GM19351 (cell line): ENCODE results near the gene HNF4A.
"Not testable (repeated sequence)": the region's sequence is repeated elsewhere in the genome, so short reads cannot be mapped to it uniquely, and the experiment has no call there.

Experiments used
- ATAC-seq: cut with Tn5 transposase; IDR thresholded peaks from one replicate; pipeline ENCODE4 v1.9.1; 2021; ENCODE audit warnings: mild to moderate bottlenecking, moderate library complexity; ENCODE audit not compliant: unreplicated experiment

HNF4A gene

DNA sequence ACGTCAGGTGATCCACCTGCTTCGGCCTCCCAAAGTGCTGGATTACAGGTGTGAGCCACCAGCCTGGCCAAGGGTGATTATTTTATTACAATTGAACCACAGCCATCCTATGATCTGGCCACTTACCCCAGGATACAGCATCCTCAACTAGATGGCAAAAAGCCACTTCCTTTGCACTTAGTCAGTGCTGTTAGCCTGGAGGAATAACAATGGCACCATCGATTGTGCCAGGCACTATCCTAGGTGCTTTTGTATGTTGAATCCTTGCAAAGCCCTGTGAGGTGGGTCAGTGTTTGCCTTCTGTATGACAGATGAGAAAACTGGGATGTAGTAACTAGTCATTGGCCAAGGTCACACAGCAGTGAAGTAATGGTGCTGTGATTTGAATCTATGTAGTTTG is 109.0 kb downstream of the HNF4A start:
- no peak for ATAC-seq

DNA sequence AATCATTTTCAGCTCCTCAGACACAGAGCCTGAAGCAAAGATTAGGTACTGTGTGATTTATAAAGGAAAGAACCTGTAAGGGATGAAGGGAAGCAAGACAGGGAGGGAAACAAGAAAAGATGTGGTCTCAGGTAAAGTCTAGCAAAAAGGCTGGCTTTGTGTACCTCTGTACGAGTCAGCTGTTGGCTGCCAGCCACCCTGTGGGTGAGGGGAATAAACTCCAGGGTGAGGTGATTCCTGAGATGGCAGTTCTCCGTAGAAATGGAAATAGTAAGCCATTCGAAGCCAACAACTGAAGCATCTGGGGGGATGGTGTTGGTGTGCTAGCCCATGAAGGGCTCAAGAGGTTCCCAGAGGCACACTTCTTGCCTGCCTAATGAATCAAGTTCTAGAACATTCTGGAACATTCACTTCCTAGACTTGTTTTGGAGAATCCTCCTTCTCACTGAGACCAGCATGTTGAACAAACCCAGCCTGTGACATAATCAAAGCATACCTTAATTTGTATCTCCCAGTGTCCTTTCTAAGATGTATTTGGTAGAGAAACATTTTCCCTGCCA is 109.6 kb downstream of the HNF4A start:
- ATAC-seq, result no peak

DNA sequence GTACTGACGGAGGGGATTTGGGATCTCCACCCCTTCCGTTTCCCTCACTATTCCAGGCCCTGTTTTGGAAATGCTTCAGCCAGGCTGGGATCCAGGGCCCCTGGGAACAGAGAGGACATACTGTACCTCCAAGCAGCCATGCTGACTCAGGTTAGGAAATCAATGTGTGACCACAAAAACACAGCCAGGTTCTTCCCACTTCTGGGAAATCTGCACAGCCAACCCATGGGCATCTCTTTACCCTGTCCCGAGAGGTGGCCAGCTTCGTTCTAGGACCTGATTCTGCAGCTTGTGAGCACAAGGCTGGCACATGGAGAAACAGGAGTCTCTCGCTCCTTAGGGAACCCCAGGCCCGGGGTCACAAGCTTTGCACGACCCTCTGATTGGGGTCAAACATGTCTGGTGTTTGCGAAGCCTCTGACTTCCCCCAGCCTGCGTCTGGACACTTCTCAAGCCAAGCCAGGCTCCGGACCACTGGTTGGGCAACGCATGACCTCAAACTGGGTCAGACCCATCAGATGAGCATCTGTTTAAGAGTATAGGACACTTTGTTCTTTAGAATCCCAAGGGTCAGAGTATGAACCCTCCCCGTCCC is 111.9 kb downstream of the HNF4A start:
- no peak for ATAC-seq

DNA sequence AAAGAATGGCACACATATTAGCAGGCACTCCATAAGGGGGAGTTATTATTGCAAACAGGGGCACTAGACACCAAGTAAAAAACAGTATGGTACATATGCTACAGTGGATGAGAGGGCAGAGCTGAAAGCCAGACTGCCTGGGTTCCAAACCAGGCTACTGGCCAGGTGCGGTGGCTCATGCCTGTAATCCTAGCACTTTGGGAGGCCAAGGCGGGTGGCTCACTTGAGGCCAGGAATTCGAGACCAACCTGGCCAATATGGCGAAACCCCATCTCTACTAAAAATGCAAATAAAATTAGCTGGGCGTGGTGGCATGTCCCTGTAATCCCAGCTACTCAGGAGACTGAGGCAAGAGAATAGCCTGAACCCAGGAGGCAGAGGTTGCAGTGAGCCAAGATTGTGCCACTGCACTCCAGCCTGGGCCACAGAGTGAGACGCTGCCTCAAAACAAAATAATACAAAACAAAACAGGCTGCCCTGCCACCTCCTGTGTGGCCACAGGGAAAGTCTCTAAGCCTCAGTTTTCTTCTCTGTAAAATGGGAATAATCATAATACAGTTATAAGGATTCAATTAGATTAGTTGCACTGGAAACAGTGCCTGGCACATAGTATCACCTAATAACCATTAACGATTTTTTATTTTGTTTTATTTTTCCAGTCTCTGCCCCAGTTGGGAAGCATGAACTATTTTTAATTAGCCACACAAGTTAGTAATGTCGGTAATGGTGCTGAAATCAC is 112.7 kb downstream of the HNF4A start:
- no peak for ATAC-seq

DNA sequence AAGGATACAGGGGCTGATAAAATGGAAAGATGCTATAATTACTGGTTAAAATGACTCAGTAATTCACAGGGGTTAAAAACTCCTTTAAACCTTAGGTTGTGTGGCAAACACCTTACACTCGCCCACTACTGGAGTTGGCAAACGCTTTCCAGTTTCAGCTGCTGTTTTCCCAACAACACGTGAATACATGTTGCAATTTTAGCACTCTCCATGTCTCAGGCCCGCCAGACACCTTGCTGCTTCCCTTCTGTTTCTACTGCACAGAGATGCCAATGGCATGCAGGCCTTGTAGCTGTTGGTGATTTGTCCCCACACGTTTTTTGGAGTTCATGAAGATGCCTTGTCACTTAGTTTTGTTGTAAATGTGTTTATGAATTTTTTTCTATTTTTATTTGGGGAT is 114.8 kb downstream of the HNF4A start:
- no peak for ATAC-seq

DNA sequence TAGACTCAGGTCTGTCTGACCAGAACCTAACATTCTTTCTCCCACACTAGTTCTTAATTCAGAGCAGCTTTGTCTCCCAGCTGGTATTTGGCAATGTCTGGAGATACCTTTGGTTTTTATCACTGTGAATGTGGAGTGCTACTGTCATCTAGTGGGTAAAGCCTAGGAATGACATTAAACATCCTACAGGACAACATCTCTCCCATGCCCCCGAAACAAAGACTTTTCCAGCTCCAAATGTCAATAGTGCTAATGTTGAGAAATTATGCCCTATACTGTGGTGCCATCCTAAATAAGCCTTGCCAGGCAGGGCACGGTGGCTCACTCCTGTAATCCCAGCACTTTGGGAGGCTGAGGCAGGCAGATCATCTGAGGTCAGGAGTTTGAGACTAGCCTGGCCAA is 116.0 kb downstream of the HNF4A start:
- ATAC-seq, result no peak

DNA sequence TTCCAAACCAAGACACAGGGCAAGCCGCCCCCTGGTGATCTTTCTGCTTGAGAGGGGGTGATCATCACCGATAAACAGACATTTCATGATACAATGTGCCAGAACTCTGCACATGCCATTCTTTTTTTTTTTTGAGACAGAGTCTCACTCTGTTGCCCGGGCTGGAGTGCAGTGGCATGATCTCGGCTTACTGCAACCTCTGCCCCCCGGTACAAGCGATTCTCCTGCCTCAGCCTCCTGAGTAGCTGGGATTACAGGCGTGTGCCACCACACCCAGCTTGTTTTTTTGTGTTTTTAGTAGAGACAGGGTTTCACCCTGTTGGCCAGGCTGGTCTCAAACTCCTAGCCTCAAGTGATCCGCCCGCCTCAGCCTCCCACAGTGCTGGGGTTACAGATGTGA is 116.8 kb downstream of the HNF4A start:
- not testable (repeated sequence) for ATAC-seq

DNA sequence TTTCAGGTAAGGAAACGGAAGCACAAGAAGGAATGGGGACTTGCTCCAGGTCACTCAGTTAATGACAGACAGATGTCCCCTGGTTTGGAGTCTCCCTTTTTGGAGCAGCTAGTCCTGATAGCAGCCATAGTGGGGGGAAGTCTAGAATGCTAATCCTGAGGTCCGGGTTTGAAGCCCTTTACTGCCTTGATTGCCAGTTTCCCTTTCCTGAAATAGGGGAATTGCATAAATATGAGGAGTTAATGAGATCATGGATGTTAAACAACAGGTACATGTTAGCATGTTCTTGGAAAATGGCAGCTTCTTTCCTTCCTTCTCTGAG is 119.8 kb downstream of the HNF4A start:
- no peak for ATAC-seq

DNA sequence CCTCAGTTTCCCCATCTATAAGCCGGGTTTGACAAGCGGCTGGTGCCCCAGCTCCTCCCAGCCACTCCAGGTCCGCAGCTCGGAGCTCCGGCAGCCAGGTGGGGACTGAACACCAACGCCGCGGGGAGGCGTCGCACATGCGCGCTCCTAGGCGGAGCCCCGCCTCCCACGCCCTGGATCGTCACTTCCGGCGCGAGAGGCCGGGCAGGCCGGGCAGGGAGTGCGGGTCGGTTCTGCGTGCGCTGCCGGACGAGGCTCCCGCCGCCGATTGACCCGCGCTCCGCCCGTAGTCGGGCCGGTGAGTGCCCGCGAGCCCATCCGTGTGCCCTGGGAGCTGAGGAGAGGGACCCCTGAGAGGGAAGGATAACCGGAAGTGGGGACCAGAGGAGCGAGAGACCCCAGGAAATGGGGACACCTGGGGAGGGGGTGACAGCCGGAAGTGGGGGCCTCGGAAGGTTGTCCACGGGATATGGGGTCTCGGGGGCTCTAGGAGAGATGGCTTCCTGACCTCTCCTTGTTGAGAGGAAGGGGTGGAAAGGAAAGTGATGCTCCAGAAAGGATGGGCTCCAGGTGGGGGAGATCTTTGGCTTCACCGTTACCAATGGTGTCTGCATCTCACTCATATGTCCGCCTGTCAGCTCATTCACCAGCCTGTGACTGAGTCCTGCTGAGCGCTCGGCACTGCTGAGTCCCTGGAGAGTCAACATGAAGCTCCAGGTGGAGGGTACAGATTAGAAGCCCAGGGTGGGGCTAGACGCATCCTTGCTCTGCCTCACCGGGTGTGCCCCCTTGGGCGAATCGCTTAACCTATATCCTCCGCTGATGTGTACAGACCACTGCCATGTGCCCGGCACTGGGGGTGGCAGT is 120.4 kb downstream of the HNF4A start, which contains the start of gene TTPAL:
Gene TTPAL (plus strand): TSS at position 181 of the 867 bp plus-strand sequence. CDS start 4,126 bp downstream, outside the sequence.
- peak; percentile 94 for ATAC-seq

DNA sequence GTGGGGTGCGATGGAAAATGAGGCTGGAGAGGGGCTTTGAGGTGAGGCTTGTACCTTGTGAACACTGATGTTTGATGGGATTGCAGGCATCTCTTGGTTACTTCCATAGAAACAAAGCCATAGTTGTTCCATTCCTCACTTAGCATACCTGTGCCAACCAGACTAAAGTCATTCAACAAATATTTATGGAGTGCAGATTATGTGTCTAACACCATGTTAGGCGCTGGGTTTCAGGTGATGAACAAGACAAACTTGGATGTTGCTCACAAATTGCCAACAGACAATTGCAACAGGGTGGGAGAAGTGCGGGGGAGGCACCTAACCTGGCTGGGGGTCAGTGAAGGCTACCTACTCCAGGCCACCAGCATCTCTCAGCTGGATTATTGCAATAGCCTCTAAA is 121.7 kb downstream of the HNF4A start:
- no peak for ATAC-seq

DNA sequence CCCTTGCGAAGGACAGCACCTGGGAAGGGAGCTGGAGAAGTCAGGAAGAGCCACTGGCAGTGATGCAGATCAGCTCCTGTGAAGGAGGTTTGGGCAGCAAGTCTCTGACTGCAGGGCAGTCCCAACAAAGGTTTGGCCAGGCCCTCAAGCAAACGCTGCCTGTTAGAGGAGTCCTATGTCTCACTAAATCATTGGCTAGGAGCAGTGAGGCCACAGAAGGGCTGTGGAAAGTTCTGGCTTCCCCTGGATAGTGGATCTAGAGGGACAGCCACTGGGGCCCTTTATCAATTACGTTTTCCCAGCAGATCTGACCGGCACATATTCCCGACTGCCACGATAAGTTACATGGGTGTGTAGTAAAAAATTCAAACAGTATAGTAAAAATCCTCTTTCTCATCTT is 122.7 kb downstream of the HNF4A start:
- no peak for ATAC-seq

DNA sequence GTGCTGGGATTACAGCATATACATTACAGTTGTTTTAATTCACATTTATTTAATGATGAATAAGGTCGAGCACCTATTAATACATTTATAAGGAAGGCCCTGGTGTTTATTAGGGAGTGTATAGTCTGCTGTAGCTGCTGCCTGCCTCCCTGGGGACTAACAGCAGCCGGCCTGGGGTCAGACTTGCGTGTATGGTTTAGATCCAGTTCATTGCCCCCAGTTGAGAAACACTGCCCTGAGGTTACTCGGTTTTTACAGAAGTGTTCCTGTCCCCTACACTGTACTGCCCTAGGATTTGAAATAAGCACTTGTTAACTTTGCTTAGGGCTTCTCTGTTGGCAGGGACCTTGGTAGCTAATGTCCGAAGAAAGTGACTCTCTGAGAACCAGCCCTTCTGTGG is 124.1 kb downstream of the HNF4A start:
- ATAC-seq, result no peak

DNA sequence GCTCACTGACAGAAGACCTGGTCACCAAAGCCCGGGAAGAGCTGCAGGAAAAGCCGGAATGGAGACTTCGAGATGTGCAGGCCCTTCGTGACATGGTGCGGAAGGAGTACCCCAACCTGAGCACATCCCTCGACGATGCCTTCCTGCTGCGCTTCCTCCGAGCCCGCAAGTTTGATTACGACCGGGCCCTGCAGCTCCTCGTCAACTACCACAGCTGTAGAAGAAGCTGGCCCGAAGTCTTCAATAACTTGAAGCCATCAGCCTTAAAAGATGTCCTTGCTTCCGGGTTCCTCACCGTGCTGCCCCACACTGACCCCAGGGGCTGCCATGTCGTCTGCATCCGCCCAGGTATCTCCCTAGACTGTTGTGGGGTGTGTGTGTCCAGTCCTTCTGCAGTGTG is 124.6 kb downstream of the HNF4A start:
- no peak for ATAC-seq

DNA sequence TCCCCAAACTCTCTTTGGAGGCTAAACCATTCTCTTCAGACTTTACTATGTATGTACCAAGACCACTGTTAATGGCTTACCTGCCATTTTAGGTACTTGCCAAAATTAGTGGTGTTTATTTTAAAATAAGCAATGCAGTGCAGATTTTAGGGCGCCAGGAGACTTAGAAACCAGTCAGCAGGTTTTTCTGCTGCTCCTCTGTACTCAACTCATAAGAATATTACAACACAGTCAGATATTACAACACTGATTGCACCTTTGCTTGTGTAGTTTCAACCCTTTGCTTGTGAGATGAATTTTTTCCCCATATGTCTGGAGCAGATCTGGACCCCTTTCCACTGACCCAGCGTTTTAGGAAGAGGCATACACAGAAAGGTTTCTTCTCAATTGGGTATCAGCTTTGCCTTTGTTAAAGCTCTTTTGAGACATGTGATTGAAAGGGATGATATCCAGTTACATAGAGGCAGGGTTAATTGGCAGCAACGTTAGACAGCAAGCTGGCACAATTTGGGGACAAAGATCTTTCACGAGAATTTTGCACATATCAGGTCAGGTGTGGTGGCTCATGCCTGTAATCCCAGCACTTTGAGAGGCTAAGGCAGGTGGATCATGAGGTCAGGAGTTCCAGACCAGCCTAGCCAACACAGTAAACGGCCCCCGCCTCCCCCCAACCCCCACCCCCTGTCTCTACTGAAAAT is 126.4 kb downstream of the HNF4A start:
- ATAC-seq, result no peak

DNA sequence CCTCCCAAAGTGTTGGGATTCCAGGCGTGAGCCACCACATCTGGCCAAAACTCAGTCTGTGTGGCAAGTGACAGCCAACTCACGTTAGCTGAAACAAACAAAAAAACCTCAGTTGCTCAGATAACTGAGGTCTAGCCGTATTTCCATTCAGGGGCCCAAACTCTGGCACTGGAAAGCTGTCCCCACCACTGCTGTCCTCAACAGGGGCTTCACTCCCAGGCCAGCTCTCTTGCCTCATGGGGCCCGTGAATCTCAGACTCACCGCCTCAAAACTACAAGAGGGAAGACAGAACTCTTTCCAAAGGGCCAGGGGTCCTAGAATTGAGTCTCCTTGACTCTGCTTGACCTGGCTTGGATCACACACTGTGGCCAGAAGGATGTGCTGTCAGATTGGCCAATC is 127.6 kb downstream of the HNF4A start:
- no peak for ATAC-seq
